SIG-M5 (cell line): ENCODE results near the gene TRDN.

Source experiments
- DNase-seq: peaks from one replicate; lab custom pipeline; 2025; lab: John Stamatoyannopoulos, UW

Gene TRDN, protein sequence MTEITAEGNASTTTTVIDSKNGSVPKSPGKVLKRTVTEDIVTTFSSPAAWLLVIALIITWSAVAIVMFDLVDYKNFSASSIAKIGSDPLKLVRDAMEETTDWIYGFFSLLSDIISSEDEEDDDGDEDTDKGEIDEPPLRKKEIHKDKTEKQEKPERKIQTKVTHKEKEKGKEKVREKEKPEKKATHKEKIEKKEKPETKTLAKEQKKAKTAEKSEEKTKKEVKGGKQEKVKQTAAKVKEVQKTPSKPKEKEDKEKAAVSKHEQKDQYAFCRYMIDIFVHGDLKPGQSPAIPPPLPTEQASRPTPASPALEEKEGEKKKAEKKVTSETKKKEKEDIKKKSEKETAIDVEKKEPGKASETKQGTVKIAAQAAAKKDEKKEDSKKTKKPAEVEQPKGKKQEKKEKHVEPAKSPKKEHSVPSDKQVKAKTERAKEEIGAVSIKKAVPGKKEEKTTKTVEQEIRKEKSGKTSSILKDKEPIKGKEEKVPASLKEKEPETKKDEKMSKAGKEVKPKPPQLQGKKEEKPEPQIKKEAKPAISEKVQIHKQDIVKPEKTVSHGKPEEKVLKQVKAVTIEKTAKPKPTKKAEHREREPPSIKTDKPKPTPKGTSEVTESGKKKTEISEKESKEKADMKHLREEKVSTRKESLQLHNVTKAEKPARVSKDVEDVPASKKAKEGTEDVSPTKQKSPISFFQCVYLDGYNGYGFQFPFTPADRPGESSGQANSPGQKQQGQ

DNA sequence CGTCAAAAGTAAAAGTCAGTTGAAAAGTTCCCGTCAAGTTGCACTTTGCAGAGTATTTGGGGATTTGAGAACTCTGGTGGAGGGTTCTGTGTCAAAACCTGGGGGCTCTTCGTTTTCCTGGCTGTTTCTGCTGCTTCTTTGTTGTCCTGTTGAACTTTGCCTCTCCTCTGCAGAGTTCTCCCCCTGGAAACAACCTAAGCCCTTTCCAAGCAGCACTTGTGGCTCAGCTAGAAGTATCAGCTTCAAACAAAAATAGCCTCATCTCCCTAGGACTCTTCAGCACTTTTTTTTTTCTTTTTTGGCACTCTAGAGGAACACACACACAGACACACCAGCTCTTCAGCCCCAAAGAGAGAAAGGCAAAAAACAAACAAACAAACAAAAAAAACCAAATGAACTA is at the start of gene TRDN:
TRDN (minus strand) TSS at position 169 of the 400 bp plus-strand sequence. CDS start 175 bp downstream, outside the sequence.
- no peak for DNase-seq

GRCh38 chr6:123681957-123682462 is 45.3 kb upstream of the TRDN start:
- DNase-seq: no peak

GRCh38 chr6:123677897-123678296 is 41.1 kb upstream of the TRDN start:
- no peak for DNase-seq

DNA sequence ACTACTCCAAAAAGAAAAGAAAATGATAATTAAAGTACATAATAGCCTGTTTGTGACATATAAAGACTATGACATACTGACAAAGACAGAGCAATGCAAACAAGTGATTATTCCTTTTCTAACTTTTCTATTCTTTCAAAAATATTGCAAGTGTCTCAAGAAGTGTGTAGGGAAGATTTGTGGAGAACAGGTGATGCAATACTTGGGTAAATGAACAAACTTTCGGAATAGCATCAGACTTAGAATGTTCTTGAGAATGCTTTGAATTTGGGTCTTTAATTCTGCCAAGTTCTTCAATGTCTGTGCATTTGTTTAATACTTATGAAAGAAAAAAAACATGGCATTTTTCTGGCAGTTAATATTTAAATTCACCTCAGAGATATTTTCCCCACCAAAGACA is 40.0 kb upstream of the TRDN start:
- DNase-seq: no peak

DNA sequence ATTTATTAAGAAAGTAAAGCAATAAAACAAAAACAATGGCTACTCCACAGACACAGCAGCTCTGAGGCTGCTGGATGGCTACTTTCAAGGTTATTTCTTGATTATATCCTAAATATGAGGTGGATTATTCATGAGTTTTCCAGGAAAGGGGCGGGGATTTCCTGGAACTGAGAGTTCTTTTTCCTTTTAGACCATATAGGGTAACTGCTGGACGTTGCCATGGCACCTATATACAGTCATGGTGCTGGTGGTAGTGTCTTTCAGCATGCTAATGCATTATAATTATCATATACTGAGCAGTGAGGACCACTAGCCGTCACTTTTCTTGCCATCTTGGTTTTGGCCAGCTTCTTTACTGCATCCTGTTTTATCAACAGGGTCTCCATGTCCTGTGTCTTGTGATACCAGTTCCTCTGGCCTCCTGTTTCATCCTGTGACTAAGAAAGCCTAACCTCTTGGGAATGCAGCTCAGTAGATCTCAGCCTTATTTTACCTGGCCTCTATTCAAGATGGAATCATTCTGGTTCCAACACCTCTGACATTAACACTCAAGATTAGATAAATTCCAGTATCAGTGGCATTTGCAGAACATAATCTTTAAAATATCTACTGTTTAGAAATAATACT is 32.3 kb upstream of the TRDN start:
- DNase-seq: no peak

GRCh38 chr6:123668063-123668462 is 31.3 kb upstream of the TRDN start:
- DNase-seq: no peak

GRCh38 chr6:123663436-123663835 is 26.7 kb upstream of the TRDN start:
- DNase-seq: no peak

GRCh38 chr6:123662757-123663156 is 26.0 kb upstream of the TRDN start:
- DNase-seq: no peak

- no peak for DNase-seq
Observed at GRCh38 chr6:123661105-123661891, 24.5 kb upstream of the TRDN start.

- no peak for DNase-seq
Observed at GRCh38 chr6:123659960-123660748, 23.4 kb upstream of the TRDN start.

GRCh38 chr6:123658848-123659247 is 22.1 kb upstream of the TRDN start:
- no peak for DNase-seq

DNA sequence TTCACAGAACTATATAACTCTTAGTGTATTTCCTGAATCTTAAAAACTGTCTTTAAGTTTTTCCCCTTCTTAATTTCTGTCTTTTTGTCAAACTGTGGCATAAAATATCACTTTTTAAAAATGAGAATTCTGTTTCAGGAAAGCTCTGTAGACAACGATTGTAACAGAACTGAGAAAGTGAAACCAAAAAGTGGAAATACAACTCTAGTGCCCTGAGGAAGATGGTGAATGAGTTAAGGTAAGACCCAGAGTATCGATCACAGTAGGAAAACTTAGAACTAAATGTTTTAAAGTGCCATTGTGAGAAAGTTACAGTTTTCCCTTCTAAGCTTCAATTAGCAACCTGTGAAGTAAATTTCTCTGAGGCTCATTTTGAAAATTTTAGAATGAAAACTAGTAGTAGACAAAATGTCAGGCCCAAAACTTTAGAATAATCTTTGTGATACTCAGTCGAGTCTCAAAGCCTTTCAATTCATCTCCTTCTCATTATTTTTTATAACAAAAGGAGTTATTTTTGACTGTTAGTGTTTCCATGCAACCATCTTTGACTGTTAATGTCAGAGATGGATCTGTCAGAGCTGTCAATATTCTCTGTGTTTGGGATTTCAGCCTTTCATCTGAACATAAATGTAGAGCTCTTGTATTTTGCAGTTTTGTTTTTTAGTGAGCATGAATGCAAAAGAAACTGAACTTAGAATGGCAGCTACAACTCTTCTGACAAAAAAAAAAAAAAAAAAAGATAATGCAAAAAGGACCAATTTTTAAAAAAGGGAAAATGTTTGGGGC is 19.0 kb upstream of the TRDN start:
- no peak for DNase-seq

DNA sequence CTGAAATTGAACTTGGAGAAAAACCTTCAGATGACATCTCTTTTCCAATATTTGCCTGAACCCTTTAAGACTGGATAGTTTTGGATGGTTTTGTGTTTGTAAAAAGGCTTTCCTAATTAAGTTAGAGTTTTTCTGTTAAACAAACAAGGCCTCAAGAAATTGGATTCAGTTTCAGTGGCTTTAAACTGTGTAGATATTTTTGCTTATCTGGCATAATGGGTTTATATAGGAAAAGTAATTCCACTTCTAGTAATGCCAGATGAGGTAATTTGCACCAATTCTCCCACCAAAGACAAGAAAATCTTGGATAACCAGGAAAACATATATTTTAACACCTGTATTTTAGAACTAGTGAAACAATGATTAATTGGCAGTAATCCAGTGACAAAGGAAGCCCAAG is 12.0 kb upstream of the TRDN start:
- no peak for DNase-seq

- no peak for DNase-seq
Observed at GRCh38 chr6:123648020-123648580, 11.3 kb upstream of the TRDN start.

GRCh38 chr6:123641497-123641896 is 4.7 kb upstream of the TRDN start:
- no peak for DNase-seq

- DNase-seq: no peak
Observed at GRCh38 chr6:123640567-123641187, 3.9 kb upstream of the TRDN start.

GRCh38 chr6:123638865-123639264 is 2.1 kb upstream of the TRDN start:
- DNase-seq: no peak

GRCh38 chr6:123636282-123636681 is 468 bp downstream of the TRDN start:
- no peak for DNase-seq

- DNase-seq: no peak
Observed at GRCh38 chr6:123635567-123635966, 1.2 kb downstream of the TRDN start.
